K562 (cell line): Measurements from ENCODE around the gene C21orf58. TPM values are rescaled to one million over a fixed set of nuclear protein-coding genes. Genes with fewer than 3 reads are reported as not detected.

Experiments
- ATAC-seq: fragments of 200-7000 bp; cut with Tn5 transposase; 3 replicates; pipeline ENCODE4 v1.9.1; 2020; ENCODE audit warnings: moderate library complexity
- BruUV-seq: library from RNA; stranded (reverse); fragments of 400-500 nt; replicated peaks from 2 replicates; lab custom pipeline; 2021; lab: Mats Ljungman, UMichigan
- CTCF ChIA-PET: fragments of 300-600 bp; formaldehyde crosslinking; extraction: SDS; loops from one replicate; lab custom pipeline; 2021; ENCODE audit warnings: low intra/inter-chr PET ratio; lab: Yijun Ruan, JAX
- POLR2A ChIA-PET: fragments of 300-600, 350-650 bp; sonication (Branson Sonifier 250); formaldehyde crosslinking; extraction: SDS; loops from one replicate; lab custom pipeline; 2021; ENCODE audit warnings: antibody characterized with exemption, inconsistent platforms; lab: Yijun Ruan, JAX
- DNase-seq, 4 experiments: peaks; one replicate each; pipeline versions ENCODE4 v3.0.0 to v3.0.0-alpha.2; 2011 to 2018; ENCODE audit warnings: low spot score in 3 of 4, mixed read lengths in 3 of 4; ENCODE audit errors: extremely low read depth in 1 of 4
- FAIRE-seq: peaks from 2 replicates; lab custom pipeline; 2011; peaks lifted over from hg19 to GRCh38; lab: Jason Lieb, UNC
- H2AFZ ChIP-seq: 2 replicates; pipeline ENCODE4 v1.6.0; 2011; ENCODE audit warnings: low read depth, low read length, control low read depth, inconsistent platforms
- H3K27ac ChIP-seq: fragments of 200-600 bp; 3 replicates; pipeline ENCODE4 v1.8.0; 2011; ENCODE audit warnings: low read depth, mild to moderate bottlenecking, control low read depth, inconsistent platforms, low read length, moderate library complexity, mixed read lengths; ENCODE audit errors: extremely low read depth
- H3K27me3 ChIP-seq, 2 experiments: fragments of 300-600 bp in 1 of 2; 2 replicates in 1 of 2; 3 replicates in 1 of 2; pipeline versions ENCODE4 v1.6.0 to v1.8.0; 2011; ENCODE audit warnings: inconsistent platforms in 2 of 2, low read length in 2 of 2, mild to moderate bottlenecking in 1 of 2, mixed read lengths in 1 of 2, moderate library complexity in 1 of 2; ENCODE audit not compliant: control insufficient read depth in 2 of 2, insufficient read depth in 2 of 2
- H3K36me3 ChIP-seq: fragments of 300-600 bp; 3 replicates; pipeline ENCODE4 v1.8.0; 2011; ENCODE audit warnings: mild to moderate bottlenecking, low read length, inconsistent platforms; ENCODE audit not compliant: control insufficient read depth, insufficient read depth
- H3K4me1 ChIP-seq, 2 experiments: fragments of 200-600 bp in 1 of 2; replicated peaks in 1 of 2; 2 replicates in 1 of 2; 3 replicates in 1 of 2; pipeline versions ENCODE4 v1.5.1 to v1.8.0; 2011; ENCODE audit warnings: inconsistent platforms in 2 of 2, low read length in 2 of 2, mild to moderate bottlenecking in 1 of 2, mixed read lengths in 1 of 2, moderate library complexity in 1 of 2; ENCODE audit not compliant: control insufficient read depth in 2 of 2, insufficient read depth in 2 of 2
- H3K4me2 ChIP-seq: 2 replicates; pipeline ENCODE4 v1.6.1; 2011; ENCODE audit warnings: low read length, control low read depth, inconsistent platforms, mixed read lengths; ENCODE audit not compliant: insufficient read depth
- H3K4me3 ChIP-seq: fragments of 200-600 bp; sonication (generic), shearing (Covaris generic); 2 replicates; pipeline ENCODE4 v1.5.1; 2016; ENCODE audit warnings: control low read depth, inconsistent platforms
- H3K79me2 ChIP-seq: fragments of 200-600 bp; 3 replicates; pipeline ENCODE4 v1.8.0; 2011; ENCODE audit warnings: low read length, inconsistent platforms; ENCODE audit not compliant: control insufficient read depth, insufficient read depth
- H3K9ac ChIP-seq, 2 experiments: 2 replicates each; pipeline versions ENCODE4 v1.6.0 to v1.6.1; 2011; ENCODE audit warnings: low read depth in 2 of 2, low read length in 2 of 2, control low read depth in 1 of 2, inconsistent platforms in 1 of 2, mild to moderate bottlenecking in 1 of 2, mixed read lengths in 1 of 2; ENCODE audit not compliant: insufficient read depth in 1 of 2
- H3K9me1 ChIP-seq: one replicate; pipeline ENCODE4 v1.6.0; 2011; ENCODE audit warnings: inconsistent platforms, mild to moderate bottlenecking, low read length, moderate library complexity; ENCODE audit not compliant: control insufficient read depth, insufficient read depth
- H3K9me3 ChIP-seq: replicated peaks from 2 replicates; pipeline ENCODE4 v1.5.1; 2011; ENCODE audit warnings: low read depth, low read length, inconsistent platforms; ENCODE audit not compliant: control insufficient read depth, insufficient read depth
- H4K20me1 ChIP-seq: replicated peaks from 2 replicates; pipeline ENCODE4 v1.6.1; 2011; ENCODE audit warnings: low read length, inconsistent platforms, mixed read lengths; ENCODE audit not compliant: control insufficient read depth, insufficient read depth
- C11orf30 ChIP-seq: fragments of 450-650 bp; IDR thresholded peaks from 2 replicates; pipeline ENCODE4 v1.6.1; 2016; ENCODE audit warnings: low read depth, mild to moderate bottlenecking
- MAFF ChIP-seq: IDR thresholded peaks from 2 replicates; pipeline ENCODE4 v1.6.1; 2012; ENCODE audit warnings: low read length, improper control_type of control experiment
- MAFG ChIP-seq: fragments of 450-650 bp; conservative IDR thresholded peaks from 2 replicates; pipeline ENCODE4 v1.6.1; 2016; ENCODE audit warnings: missing genetic modification characterization, missing compliant biosample characterization
- MAFK ChIP-seq: IDR thresholded peaks from 2 replicates; pipeline ENCODE4 v1.6.1; 2011; ENCODE audit warnings: low read length, improper control_type of control experiment
- PRMT5 ChIP-seq: sonication (generic); formaldehyde crosslinking; IDR thresholded peaks from 2 replicates; pipeline ENCODE4 v1.5.0; 2020; ENCODE audit warnings: missing genetic modification reagents
- RFX5 ChIP-seq: IDR thresholded peaks from 2 replicates; pipeline ENCODE4 v1.6.1; 2011; ENCODE audit warnings: low read depth, mild to moderate bottlenecking, improper control_type of control experiment, low read length
- SRSF7 ChIP-seq: fragments of 200-400 bp; formaldehyde crosslinking; optimal IDR thresholded peaks from 2 replicates; pipeline ENCODE3; 2017; ENCODE audit warnings: mild to moderate bottlenecking, low read depth, low read length
- TBL1XR1 ChIP-seq, 2 experiments: IDR thresholded peaks; 2 replicates each; pipeline ENCODE4 v1.6.1; 2012; ENCODE audit warnings: improper control_type of control experiment in 2 of 2, low read length in 2 of 2, mild to moderate bottlenecking in 1 of 2
- TGIF2 ChIP-seq: sonication (generic); formaldehyde crosslinking; IDR thresholded peaks from 2 replicates; pipeline ENCODE4 v1.8.1; 2022; ENCODE audit warnings: mild to moderate bottlenecking, missing genetic modification reagents, moderate library complexity
- ZNF239 ChIP-seq: fragments of 250-450 bp; sonication (Bioruptor Pico); IDR thresholded peaks from 2 replicates; pipeline ENCODE4 v1.4.0; 2020; ENCODE audit warnings: mild to moderate bottlenecking
- ZNF316 ChIP-seq: fragments of 450-650 bp; IDR thresholded peaks from 2 replicates; pipeline ENCODE4 v1.6.1; 2016
- ZNF41 ChIP-seq: fragments of 250-450 bp; sonication (Bioruptor Pico); conservative IDR thresholded peaks from 2 replicates; pipeline ENCODE4 v1.4.0; 2020; ENCODE audit warnings: mild to moderate bottlenecking
- WGBS: fragments of 100-300 bp; shearing (Covaris generic); methylation state at CpG from one replicate; pipeline ENCODE4 v1.1.6; 2016; ENCODE audit warnings: low coverage, mixed read lengths; ENCODE audit not compliant: insufficient coverage; ENCODE audit errors: missing lambda C conversion rate; 5-methylcytosine and 5-hydroxymethylcytosine counted together
- in situ Hi-C: fragments of 300-500 bp; cut with MboI; formaldehyde crosslinking; loops from 4 replicates; pipeline ENCODE4 v1.15.0; 2018; ENCODE audit warnings: inconsistent platforms, mixed read lengths
- intact Hi-C: fragments of 100-400 bp; cut with micrococcal nuclease; formaldehyde crosslinking; loops from 2 replicates; pipeline ENCODE4 v1.14.2; 2022
- polyA plus RNA-seq, 8 experiments: library from polyadenylated mRNA; depleted of rRNA in 4 of 8; stranded (reverse) in 5 of 8; unstranded in 3 of 8; fragments of >200 nt; fragmentation: Nextera tagmentation in 2 of 8; fragmentation: Illumina TruSeq in 1 of 8; extraction: Ambion mirVana in 2 of 8; extraction: Trizol in 1 of 8; gene quantifications; 2 replicates each; pipeline versions ENCODE4 v1.2.1 to v1.2.3, GENCODE V29; 2011 to 2014; ENCODE audit warnings: inconsistent platforms in 1 of 8, missing spikeins in 1 of 8
- total RNA-seq, 7 experiments: library from RNA; depleted of rRNA in 6 of 7; stranded (reverse); fragments of >200 nt in 6 of 7; fragmentation: Illumina TruSeq in 2 of 7; extraction: Trizol in 2 of 7; gene quantifications; 2 replicates each; pipeline versions ENCODE4 v1.2.1 to v1.2.3, GENCODE V29; 2011 to 2021; ENCODE audit warnings: low replicate concordance in 1 of 7
- TF ChIP-seq, protein P1 (sequence below): fragments of 450-650 bp; IDR thresholded peaks from 2 replicates; pipeline ENCODE4 v1.7.1; 2018; ENCODE audit warnings: mild to moderate bottlenecking, low read depth; ENCODE audit not compliant: partially characterized antibody
- TF ChIP-seq, protein P2 (sequence below): fragments of 250-450 bp; sonication (Bioruptor Pico); IDR thresholded peaks from 2 replicates; pipeline ENCODE4 v1.5.0; 2021; ENCODE audit warnings: mild to moderate bottlenecking, moderate library complexity
- TF ChIP-seq, protein P3 (sequence below): fragments of 450-650 bp; conservative IDR thresholded peaks from 2 replicates; pipeline ENCODE4 v1.6.1; 2016; ENCODE audit warnings: missing genetic modification characterization, low read depth, mild to moderate bottlenecking, control low read depth, missing compliant biosample characterization

The C21orf58 gene
- total and polyA plus RNA-seq, 9 of the 15 experiments (the other 6 are each of a cell fraction or from before 2014, with no cell fraction given): 1.2 to 30.5 (median 12.4) TPM

DNA sequence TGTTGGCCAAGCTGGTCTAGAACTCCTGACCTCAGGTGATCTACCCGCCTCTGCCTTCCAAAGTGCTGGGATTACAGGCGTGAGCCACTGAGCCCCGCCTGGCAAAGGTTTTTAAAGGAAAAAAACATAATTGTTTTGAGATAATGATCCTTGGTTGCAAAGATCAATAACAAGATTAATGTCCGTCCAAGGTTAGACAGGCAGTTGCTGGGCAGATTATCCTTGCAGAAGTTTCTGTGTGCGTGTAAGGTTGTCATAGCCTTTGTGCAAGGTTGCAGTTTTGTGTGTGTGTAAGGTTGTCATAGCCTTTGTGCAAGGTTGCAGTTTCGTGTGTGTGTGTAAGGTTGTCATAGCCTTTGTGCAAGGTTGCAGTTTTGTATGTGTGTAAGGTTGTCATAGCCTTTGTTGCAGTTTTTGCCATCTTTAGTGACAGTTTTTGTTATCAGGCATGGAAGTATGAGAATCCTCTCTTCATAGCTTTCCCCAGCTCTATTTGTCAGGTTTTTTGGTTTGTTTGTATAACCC is 34.0 kb downstream of the C21orf58 start:
- in situ Hi-C loops: no loop called here
- Histone ChIP-seq H3K79me2 (peaks cover 26% of the 10 kb centered on the region), H3K9ac (no peak overlapping the region), H3K4me2 (no peak overlapping the region), H3K36me3 (peaks cover 21% of the 10 kb centered on the region), H3K4me1 (peaks cover 8 to 13% of the 10 kb centered on the region in 2 experiments; a peak in 4 of 5 replicates), H3K9me3 (peaks cover 4% of the 10 kb centered on the region; the same call in 1 of the 2 replicates), H4K20me1 (0 out of 2 replicates have a peak, but pooled peaks cover 2% of the 10 kb centered on the region), H2AFZ (no peak overlapping the region), H3K4me3 (no peak overlapping the region), H3K27ac (no peak overlapping the region), H3K27me3 (no peaks in the 10 kb centered on the region), H3K9me1 (no peaks in the 10 kb centered on the region)
- WGBS: 57% methylated on average over 6 of the region's 6 CpGs
- FAIRE-seq: no peak
- no peak for DNase-seq
- POLR2A ChIA-PET: interaction anchor here (0.6 kb wide), 1 partner anchor 59 kb away, joined by 4 read pairs; no protein-coding TSS in a partner anchor
- CTCF ChIA-PET: no interaction called here
- no TSS peak for BruUV-seq
- intact Hi-C loops: loop anchor here (5.0 to 10.0 kb wide), 2 partner anchors 145 to 168 kb away; partner anchors contain the start of gene DIP2A
- TF ChIP-seq PRMT5 (CRISPR knock-in tag): no peak
- TF ChIP-seq MAFG: peak; percentile 34
- TF ChIP-seq ZNF41: no peak
- no peak for TF ChIP-seq TGIF2
- peak; percentile 82 for TF ChIP-seq MAFK
- no peak for TF ChIP-seq TBL1XR1 (IDR thresholded peaks at IDR 0.05; ENCODE audit: low read length in 2 of 2)
- peak; percentile 80 for TF ChIP-seq MAFF
- TF ChIP-seq C11orf30: peak; percentile 64; the same call in 1 of the 2 replicates
- TF ChIP-seq, protein P1, sequence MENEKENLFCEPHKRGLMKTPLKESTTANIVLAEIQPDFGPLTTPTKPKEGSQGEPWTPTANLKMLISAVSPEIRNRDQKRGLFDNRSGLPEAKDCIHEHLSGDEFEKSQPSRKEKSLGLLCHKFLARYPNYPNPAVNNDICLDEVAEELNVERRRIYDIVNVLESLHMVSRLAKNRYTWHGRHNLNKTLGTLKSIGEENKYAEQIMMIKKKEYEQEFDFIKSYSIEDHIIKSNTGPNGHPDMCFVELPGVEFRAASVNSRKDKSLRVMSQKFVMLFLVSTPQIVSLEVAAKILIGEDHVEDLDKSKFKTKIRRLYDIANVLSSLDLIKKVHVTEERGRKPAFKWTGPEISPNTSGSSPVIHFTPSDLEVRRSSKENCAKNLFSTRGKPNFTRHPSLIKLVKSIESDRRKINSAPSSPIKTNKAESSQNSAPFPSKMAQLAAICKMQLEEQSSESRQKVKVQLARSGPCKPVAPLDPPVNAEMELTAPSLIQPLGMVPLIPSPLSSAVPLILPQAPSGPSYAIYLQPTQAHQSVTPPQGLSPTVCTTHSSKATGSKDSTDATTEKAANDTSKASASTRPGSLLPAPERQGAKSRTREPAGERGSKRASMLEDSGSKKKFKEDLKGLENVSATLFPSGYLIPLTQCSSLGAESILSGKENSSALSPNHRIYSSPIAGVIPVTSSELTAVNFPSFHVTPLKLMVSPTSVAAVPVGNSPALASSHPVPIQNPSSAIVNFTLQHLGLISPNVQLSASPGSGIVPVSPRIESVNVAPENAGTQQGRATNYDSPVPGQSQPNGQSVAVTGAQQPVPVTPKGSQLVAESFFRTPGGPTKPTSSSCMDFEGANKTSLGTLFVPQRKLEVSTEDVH: no peak
- no peak for TF ChIP-seq ZNF239
- TF ChIP-seq, protein P2, sequence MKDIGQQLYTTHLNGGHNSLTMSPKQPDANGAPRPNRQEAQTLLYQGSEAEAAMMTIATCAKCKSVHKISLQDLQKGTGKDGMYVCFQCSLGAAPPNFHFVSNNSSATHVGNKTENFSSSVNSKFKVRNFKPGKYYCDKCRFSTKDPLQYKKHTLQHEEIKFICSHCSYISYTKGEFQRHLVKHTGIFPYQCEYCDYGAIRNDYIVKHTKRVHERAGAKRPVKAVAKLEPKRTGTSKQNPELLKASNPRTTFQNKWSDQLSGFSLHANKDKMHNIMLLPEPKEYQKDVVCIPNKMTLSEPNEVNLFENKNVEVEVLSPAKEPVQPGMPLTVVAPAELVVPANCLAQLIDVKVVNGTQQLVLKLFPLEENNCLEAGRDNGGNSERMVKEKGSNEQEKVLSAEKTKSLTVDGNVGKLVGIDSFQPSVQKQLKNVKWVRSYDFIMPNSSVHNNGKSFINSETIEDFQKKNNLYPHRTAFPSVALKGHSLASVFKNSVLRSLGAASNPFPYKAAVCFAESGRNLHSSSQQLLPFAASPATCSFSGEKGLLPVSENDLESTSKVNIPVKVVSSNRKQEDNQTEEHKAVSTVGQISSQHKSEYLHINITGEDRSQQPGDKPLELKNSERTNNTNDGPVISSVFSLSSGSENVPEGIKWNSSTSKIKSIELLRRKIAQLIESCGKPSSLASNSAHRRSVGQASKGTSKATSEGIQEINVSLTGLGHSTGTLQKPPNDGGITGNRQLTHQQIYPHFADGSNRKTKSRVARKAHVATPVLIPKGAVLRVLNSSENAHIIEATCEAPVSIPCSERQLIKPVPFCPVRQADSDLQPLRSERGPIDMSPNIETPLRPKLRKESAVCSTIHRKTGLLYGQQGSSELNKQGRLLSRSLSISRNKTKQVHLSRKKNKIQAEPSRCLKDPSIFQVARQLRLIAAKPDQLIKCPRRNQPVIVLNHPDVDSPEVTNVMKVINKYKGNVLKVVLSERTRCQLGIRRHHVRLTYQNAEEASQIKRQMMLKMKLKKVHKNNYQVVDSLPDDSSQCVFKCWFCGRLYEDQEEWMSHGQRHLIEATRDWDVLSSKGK (CRISPR knock-in tag): no peak
- no peak for TF ChIP-seq SRSF7
- TF ChIP-seq, protein P3, sequence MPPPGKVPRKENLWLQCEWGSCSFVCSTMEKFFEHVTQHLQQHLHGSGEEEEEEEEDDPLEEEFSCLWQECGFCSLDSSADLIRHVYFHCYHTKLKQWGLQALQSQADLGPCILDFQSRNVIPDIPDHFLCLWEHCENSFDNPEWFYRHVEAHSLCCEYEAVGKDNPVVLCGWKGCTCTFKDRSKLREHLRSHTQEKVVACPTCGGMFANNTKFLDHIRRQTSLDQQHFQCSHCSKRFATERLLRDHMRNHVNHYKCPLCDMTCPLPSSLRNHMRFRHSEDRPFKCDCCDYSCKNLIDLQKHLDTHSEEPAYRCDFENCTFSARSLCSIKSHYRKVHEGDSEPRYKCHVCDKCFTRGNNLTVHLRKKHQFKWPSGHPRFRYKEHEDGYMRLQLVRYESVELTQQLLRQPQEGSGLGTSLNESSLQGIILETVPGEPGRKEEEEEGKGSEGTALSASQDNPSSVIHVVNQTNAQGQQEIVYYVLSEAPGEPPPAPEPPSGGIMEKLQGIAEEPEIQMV: no peak
- TF ChIP-seq ZNF316: peak; percentile 85
- TF ChIP-seq RFX5: peak; percentile 41; the same call in 1 of the 2 replicates
- ATAC-seq: no peak
